Activated B cell treated with CpG ODN at 0.5 μM for 24 hours (primary cell): Measurements from ENCODE around the gene TSEN2. TPM values are rescaled to one million over a fixed set of nuclear protein-coding genes. Genes with fewer than 3 reads are reported as not detected.

Source experiments
- ATAC-seq: fragments of 200-7000 bp; cut with Tn5 transposase; one replicate; pipeline ENCODE4 v1.10.0; 2021; ENCODE audit warnings: low read depth, mild to moderate bottlenecking, moderate library complexity
- CTCF ChIA-PET: fragments of 350-600 bp; sonication (Branson Sonifier 250); formaldehyde crosslinking; loops from one replicate; lab custom pipeline; 2021; ENCODE audit warnings: antibody characterized with exemption; lab: Charles Lee
- POLR2A ChIA-PET: fragments of 350-600 bp; sonication (Branson Sonifier 250); formaldehyde crosslinking; loops from one replicate; lab custom pipeline; 2021; ENCODE audit warnings: antibody characterized with exemption; lab: Charles Lee
- DNase-seq: peaks from one replicate; pipeline ENCODE4 v3.0.0; 2022
- H3K27ac Mint-ChIP-seq: one replicate; pipeline ENCODE4 v1.8.0; 2020; ENCODE audit warnings: mixed read lengths
- H3K27me3 Mint-ChIP-seq: one replicate; pipeline ENCODE4 v1.8.0; 2021; ENCODE audit warnings: mixed read lengths
- H3K36me3 Mint-ChIP-seq: one replicate; pipeline ENCODE4 v1.8.0; 2021; ENCODE audit warnings: low read depth, mixed read lengths
- H3K4me1 Mint-ChIP-seq: one replicate; pipeline ENCODE4 v1.8.0; 2021; ENCODE audit warnings: mixed read lengths
- H3K4me3 Mint-ChIP-seq: one replicate; pipeline ENCODE4 v1.8.0; 2020; ENCODE audit warnings: mild to moderate bottlenecking, mixed read lengths
- H3K9me3 Mint-ChIP-seq: one replicate; pipeline ENCODE4 v1.8.0; 2020; ENCODE audit warnings: mixed read lengths
- CTCF ChIP-seq: fragments of 200-600 bp; IDR thresholded peaks from one replicate; pipeline ENCODE4 v1.8.0; 2022; ENCODE audit warnings: antibody characterized with exemption, mild to moderate bottlenecking
- intact Hi-C: fragments of 100-400 bp; cut with micrococcal nuclease; formaldehyde crosslinking; loops from one replicate; pipeline ENCODE4 v1.15.1; 2024
- total RNA-seq: library from RNA; stranded (reverse); gene quantifications from 2 replicates; pipeline ENCODE4 v1.2.3, GENCODE V29; 2022

TSEN2 gene
- total RNA-seq, 1 donor from 2014 or later = 17.4 TPM

GRCh38 chr3:12582730-12583129 lies 98.5 kb downstream of the TSEN2 start:
- Mint-ChIP-seq H3K36me3 (peaks cover 88% of the 10 kb centered on the region), H3K27ac (no peak overlapping the region), H3K27me3 (no peaks in the 10 kb centered on the region), H3K4me1 (peaks cover 11% of the 10 kb centered on the region), H3K4me3 (no peak overlapping the region), H3K9me3 (no peaks in the 10 kb centered on the region)
- POLR2A ChIA-PET = interaction anchor here (0.8 kb wide), 1 partner anchor 11 kb away, joined by 4 read pairs; no protein-coding TSS in a partner anchor
- no peak for TF ChIP-seq CTCF
- no peak for ATAC-seq
- intact Hi-C loops = no loop called here
- no peak for DNase-seq
- CTCF ChIA-PET = no interaction called here

Other genes with a start within 250 kb of the TSEN2 start
- gene PPARG, start 195.4 kb upstream of the TSEN2 start, total RNA-seq = 0.24 TPM in 1 of 2 replicates, not detected in the other
- not detected in 2 replicates for gene MKRN2OS, start 61.0 kb downstream of the TSEN2 start, total RNA-seq
- 22.2 and 22.3 TPM in 2 replicates for gene MKRN2, start 72.6 kb downstream of the TSEN2 start, total RNA-seq
- gene RAF1, start 179.6 kb downstream of the TSEN2 start, total RNA-seq = 89.9 and 103 TPM in 2 replicates